Neuronal stem cell (in vitro differentiated cells): ENCODE measurements around the gene SLC6A18.

ENCODE experiments used
- DNase-seq: peaks from one replicate; pipeline ENCODE4 v3.0.0-alpha.2; 2013; ENCODE audit warnings: low spot score
- H2AFZ ChIP-seq: one replicate; pipeline ENCODE4 v1.6.1; 2013; ENCODE audit warnings: mild to moderate bottlenecking, low read length, inconsistent platforms
- H2AK5ac ChIP-seq: 2 replicates; pipeline ENCODE4 v1.6.1; 2013; ENCODE audit warnings: low read depth, mild to moderate bottlenecking, inconsistent platforms, low read length, moderate library complexity, mixed read lengths
- H2BK120ac ChIP-seq: 2 replicates; pipeline ENCODE4 v1.6.1; 2013; ENCODE audit warnings: low read depth, mild to moderate bottlenecking, inconsistent platforms, low read length, moderate library complexity, mixed read lengths
- H2BK12ac ChIP-seq: one replicate; pipeline ENCODE4 v1.6.1; 2013; ENCODE audit warnings: low read length, inconsistent platforms
- H2BK15ac ChIP-seq: 2 replicates; pipeline ENCODE4 v1.6.1; 2013; ENCODE audit warnings: mild to moderate bottlenecking, low read length, inconsistent platforms, mixed read lengths
- H2BK5ac ChIP-seq: one replicate; pipeline ENCODE4 v1.6.1; 2013; ENCODE audit warnings: inconsistent platforms, mild to moderate bottlenecking, low read length, moderate library complexity
- H3K14ac ChIP-seq: one replicate; pipeline ENCODE4 v1.6.1; 2013; ENCODE audit warnings: low read length, inconsistent platforms
- H3K18ac ChIP-seq: 2 replicates; pipeline ENCODE4 v1.6.1; 2013; ENCODE audit warnings: low read length, inconsistent platforms
- H3K23ac ChIP-seq: 2 replicates; pipeline ENCODE4 v1.6.1; 2013; ENCODE audit warnings: low read depth, mild to moderate bottlenecking, mixed read lengths, low read length, inconsistent platforms; ENCODE audit not compliant: poor library complexity
- H3K27ac ChIP-seq: replicated peaks from 3 replicates; pipeline ENCODE4 v1.5.1; 2013; ENCODE audit warnings: low read length, inconsistent platforms
- H3K27me3 ChIP-seq, 3 experiments: 2 replicates each; pipeline ENCODE4 v1.6.1; 2013; ENCODE audit warnings: low read length in 3 of 3, mild to moderate bottlenecking in 2 of 3, inconsistent platforms in 1 of 3, low read depth in 1 of 3, mixed read lengths in 1 of 3, moderate library complexity in 1 of 3; ENCODE audit not compliant: control insufficient read depth in 3 of 3, insufficient read depth in 3 of 3
- H3K36me3 ChIP-seq, 2 donors: replicated peaks in 1 of 2; 2 replicates each; pipeline ENCODE4 v1.6.1; 2013; ENCODE audit warnings: low read length in 2 of 2; ENCODE audit not compliant: control insufficient read depth in 2 of 2, insufficient read depth in 2 of 2
- H3K4ac ChIP-seq: 2 replicates; pipeline ENCODE4 v1.6.1; 2013; ENCODE audit warnings: inconsistent platforms, mild to moderate bottlenecking, low read length, moderate library complexity
- H3K4me1 ChIP-seq, 2 donors: 1 replicate in 1 of 2; 2 replicates in 1 of 2; pipeline ENCODE4 v1.6.1; 2013; ENCODE audit warnings: low read length in 2 of 2, low read depth in 1 of 2; ENCODE audit not compliant: control insufficient read depth in 2 of 2, insufficient read depth in 1 of 2
- H3K4me2 ChIP-seq: one replicate; pipeline ENCODE4 v1.6.1; 2013; ENCODE audit warnings: mild to moderate bottlenecking, low read length, inconsistent platforms; ENCODE audit not compliant: insufficient read depth, poor library complexity, severe bottlenecking
- H3K4me3 ChIP-seq, 2 donors: 2 replicates each; pipeline ENCODE4 v1.5.1; 2013; ENCODE audit warnings: low read length in 2 of 2, mild to moderate bottlenecking in 2 of 2, inconsistent platforms in 1 of 2, moderate library complexity in 1 of 2
- H3K79me1 ChIP-seq: one replicate; pipeline ENCODE4 v1.6.1; 2013; ENCODE audit warnings: low read depth, mild to moderate bottlenecking, inconsistent platforms, low read length, moderate library complexity
- H3K9ac ChIP-seq: one replicate; pipeline ENCODE4 v1.6.1; 2013; ENCODE audit warnings: mild to moderate bottlenecking, low read depth, low read length, inconsistent platforms; ENCODE audit not compliant: poor library complexity
- H3K9me3 ChIP-seq, 2 donors: replicated peaks in 1 of 2; 2 replicates each; pipeline versions ENCODE3 to v1.6.1; 2013; ENCODE audit warnings: low read length in 2 of 2, mild to moderate bottlenecking in 2 of 2, inconsistent platforms in 1 of 2, low read depth in 1 of 2, mixed read lengths in 1 of 2, moderate library complexity in 1 of 2; ENCODE audit not compliant: control insufficient read depth in 2 of 2, insufficient read depth in 1 of 2
- H4K8ac ChIP-seq: one replicate; pipeline ENCODE4 v1.6.1; 2013; ENCODE audit warnings: low read depth, mild to moderate bottlenecking, inconsistent platforms, low read length, moderate library complexity
- H4K91ac ChIP-seq: one replicate; pipeline ENCODE4 v1.6.1; 2013; ENCODE audit warnings: low read length, low read depth, mild to moderate bottlenecking, inconsistent platforms; ENCODE audit not compliant: poor library complexity
- WGBS, 2 donors: extraction: QIAGEN DNeasy Blood & Tissue Kit; methylation state at CpG; one replicate each; pipeline ENCODE4 v1.1.7; 2013; ENCODE audit warnings: missing lambda C conversion rate in 2 of 2, mixed read lengths in 1 of 2; ENCODE audit not compliant: insufficient read length in 2 of 2, insufficient replicate concordance in 1 of 2; ENCODE audit errors: extremely low coverage in 2 of 2; 5-methylcytosine and 5-hydroxymethylcytosine counted together

SLC6A18 gene

DNA sequence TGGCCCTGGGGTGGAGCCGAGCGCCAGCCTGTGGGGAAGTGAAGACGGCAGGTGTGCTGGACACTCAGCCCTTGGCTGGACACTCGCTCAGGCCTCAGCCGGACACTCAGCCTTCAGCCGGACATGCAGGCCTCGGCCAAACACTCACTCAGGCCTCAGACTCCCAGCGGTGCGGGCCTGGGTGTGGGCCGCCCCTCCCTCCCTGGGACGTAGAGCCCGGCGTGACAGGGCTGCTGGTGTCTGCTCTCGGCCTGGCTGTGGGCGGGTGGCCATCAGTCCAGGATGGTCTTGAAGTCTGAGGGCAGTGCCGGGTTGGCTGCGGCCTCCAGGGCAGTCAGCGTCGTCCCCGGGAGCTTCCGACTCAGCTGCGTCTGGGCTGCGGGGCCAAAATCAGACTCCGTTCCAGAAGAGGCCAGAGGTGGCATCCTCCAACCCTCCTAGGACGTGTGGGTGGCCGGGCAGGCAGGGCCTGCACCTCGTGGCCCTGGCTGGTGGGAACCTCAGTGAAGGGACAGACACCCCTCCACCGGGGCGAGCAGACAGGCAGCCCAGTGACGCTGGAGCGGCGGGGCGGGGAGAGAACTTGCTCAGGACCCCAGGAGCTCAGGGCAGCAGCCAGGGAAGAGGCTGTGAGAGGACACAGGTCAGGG, 28.4 kb downstream of the SLC6A18 start:
- Histone ChIP-seq H2AK5ac (no peak overlapping the region), H3K4me3 (no peak overlapping the region), H2BK12ac (no peak overlapping the region), H4K91ac (no peak overlapping the region), H2BK5ac (peak overlapping the region; percentile 29), H3K27ac (no peak overlapping the region), H3K14ac (peak overlapping the region; percentile 27), H3K4ac (no peak overlapping the region), H3K9ac (no peak overlapping the region), H3K79me1 (no peaks in the 10 kb centered on the region), H3K36me3 (no peaks in the 10 kb centered on the region), H2BK120ac (no peak overlapping the region), H3K18ac (no peak overlapping the region), H2BK15ac (no peak overlapping the region), H3K23ac (no peak overlapping the region), H3K4me1 (peaks cover 0 to 5% of the 10 kb centered on the region in 2 donors), H3K9me3 (no peaks in the 10 kb centered on the region), H3K4me2 (no peak overlapping the region), H4K8ac (no peak overlapping the region), H2AFZ (no peak overlapping the region), H3K27me3 (peaks cover 0 to 33% (median 0%) of the 10 kb centered on the region in 3 experiments)
- no CpG with 5 or more reads among the region's 33 CpGs for WGBS, 2 donors
- no peak for DNase-seq

DNA sequence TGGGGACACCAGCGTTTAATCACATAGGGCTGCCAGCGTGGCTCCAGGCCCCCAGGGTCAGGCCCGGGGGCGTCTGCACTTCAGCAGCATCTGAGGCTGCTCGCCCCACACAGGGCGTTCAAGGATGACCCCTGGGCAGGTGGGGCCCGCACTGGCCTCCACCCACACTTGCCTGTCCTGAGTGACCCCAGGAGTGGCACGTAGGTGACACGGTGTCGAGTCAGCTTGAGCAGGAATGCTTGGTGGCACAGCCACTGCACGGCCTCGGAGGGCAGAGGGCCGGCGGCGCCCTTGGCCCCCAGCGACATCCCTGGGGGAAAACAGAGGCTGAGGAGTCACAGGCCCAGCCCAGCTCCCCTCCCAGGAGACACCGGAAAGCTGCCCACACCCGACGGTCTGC, 29.0 kb downstream of the SLC6A18 start:
- H2BK12ac ChIP-seq, result peak overlapping the region; percentile 35
- no peak overlapping the region for H4K91ac ChIP-seq
- no peak overlapping the region for H3K14ac ChIP-seq
- H3K4me2 ChIP-seq, result no peak overlapping the region
- peaks cover 0 to 5% of the 10 kb centered on the region in 2 donors for H3K4me1 ChIP-seq
- H3K4me3 ChIP-seq, result no peak overlapping the region
- no peak overlapping the region for H2BK120ac ChIP-seq
- H2BK5ac ChIP-seq, result peak overlapping the region; percentile 29
- H3K79me1 ChIP-seq, result no peaks in the 10 kb centered on the region
- no peak for DNase-seq
- H2AK5ac ChIP-seq, result peak overlapping the region; percentile 25
- no peak overlapping the region for H2BK15ac ChIP-seq
- no peak overlapping the region for H4K8ac ChIP-seq
- no peak overlapping the region for H3K9ac ChIP-seq
- no peak overlapping the region for H3K27ac ChIP-seq
- H3K9me3 ChIP-seq, result no peaks in the 10 kb centered on the region
- WGBS, 2 donors, result no CpG with 5 or more reads among the region's 19 CpGs
- no peaks in the 10 kb centered on the region for H3K36me3 ChIP-seq
- peaks cover 0 to 29% (median 0%) of the 10 kb centered on the region in 3 experiments for H3K27me3 ChIP-seq
- H3K18ac ChIP-seq, result peak overlapping the region; percentile 52
- H3K4ac ChIP-seq, result no peak overlapping the region
- H2AFZ ChIP-seq, result no peak overlapping the region
- no peak overlapping the region for H3K23ac ChIP-seq

DNA sequence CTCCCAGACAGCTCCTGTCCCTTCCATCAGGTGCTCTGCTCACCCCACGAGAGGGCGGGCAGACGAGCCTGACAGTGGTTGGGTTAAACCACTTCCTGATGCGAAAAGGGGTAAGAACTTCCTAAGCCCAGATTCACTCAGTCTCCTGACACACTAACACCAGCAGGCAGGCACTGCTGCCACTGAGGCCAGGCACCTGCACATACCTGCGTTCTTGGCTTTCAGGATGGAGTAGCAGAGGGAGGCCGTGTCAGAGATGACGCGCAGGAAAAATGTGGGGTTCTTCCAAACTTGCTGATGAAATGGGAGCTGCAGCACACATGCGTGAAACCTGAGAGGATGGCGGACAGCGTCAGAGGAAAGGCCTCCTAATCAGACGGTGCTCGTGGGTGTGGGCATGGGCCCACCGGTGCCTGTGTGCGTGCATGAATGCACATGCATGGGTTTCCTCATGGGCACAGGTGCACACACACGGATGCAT, 29.9 kb downstream of the SLC6A18 start:
- Histone ChIP-seq H3K27ac (no peak overlapping the region), H3K9me3 (peaks cover 0 to 3% of the 10 kb centered on the region in 2 donors), H3K4ac (no peak overlapping the region), H3K27me3 (peaks cover 0 to 20% (median 0%) of the 10 kb centered on the region in 3 experiments), H3K4me3 (no peak overlapping the region), H2BK15ac (no peak overlapping the region), H2BK5ac (no peak overlapping the region), H3K36me3 (peaks cover 0 to 2% of the 10 kb centered on the region in 2 donors), H3K18ac (peak overlapping the region; percentile 16), H4K8ac (peak overlapping the region; percentile 53), H2AK5ac (no peak overlapping the region), H3K79me1 (no peaks in the 10 kb centered on the region), H3K14ac (peak overlapping the region; percentile 33), H3K4me1 (peaks cover 0 to 6% of the 10 kb centered on the region in 2 donors), H2AFZ (no peak overlapping the region), H4K91ac (no peak overlapping the region), H3K4me2 (no peak overlapping the region), H3K23ac (peak overlapping the region; percentile 32), H2BK12ac (peak overlapping the region; percentile 36), H2BK120ac (no peak overlapping the region), H3K9ac (peak overlapping the region; percentile 46)
- no CpG with 5 or more reads among the region's 16 CpGs for WGBS, 2 donors
- DNase-seq, result no peak

DNA sequence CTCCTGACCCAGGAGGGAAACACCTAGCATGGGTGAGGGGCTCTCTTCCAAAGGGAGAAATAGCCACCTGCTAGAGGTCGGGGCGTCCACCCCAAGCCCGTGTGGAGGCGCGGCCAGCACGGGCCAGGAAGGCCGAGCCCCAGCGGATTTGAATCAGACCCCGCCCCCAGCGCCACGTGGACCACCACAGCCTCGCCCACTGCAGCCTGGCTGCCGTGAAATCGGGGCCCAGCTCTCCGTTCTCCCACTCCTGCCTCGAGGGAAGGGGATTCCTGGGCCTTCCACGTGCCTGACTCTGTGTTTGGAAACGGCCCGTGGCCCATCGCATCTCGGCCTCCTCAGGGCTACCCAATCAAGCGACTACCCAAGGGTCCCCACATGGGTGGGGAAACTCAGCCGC, 31.6 kb downstream of the SLC6A18 start:
- Histone ChIP-seq H3K36me3 (peaks cover 0 to 10% of the 10 kb centered on the region in 2 donors), H3K4me1 (peaks cover 0 to 6% of the 10 kb centered on the region in 2 donors), H2BK15ac (no peak overlapping the region), H2BK12ac (no peak overlapping the region), H2AK5ac (peak overlapping the region; percentile 21), H3K14ac (no peak overlapping the region), H3K4me2 (no peak overlapping the region), H3K79me1 (no peaks in the 10 kb centered on the region), H3K9me3 (peaks cover 0 to 17% of the 10 kb centered on the region in 2 donors), H3K27ac (no peak overlapping the region), H3K18ac (no peak overlapping the region), H3K4me3 (no peak overlapping the region), H3K23ac (peak overlapping the region; percentile 31), H3K4ac (no peak overlapping the region), H2BK120ac (no peak overlapping the region), H3K27me3 (peaks cover 0 to 14% (median 0%) of the 10 kb centered on the region in 3 experiments), H4K91ac (no peak overlapping the region), H2AFZ (no peak overlapping the region), H4K8ac (no peak overlapping the region), H3K9ac (no peak overlapping the region), H2BK5ac (no peak overlapping the region)
- DNase-seq, result no peak
- no CpG with 5 or more reads among the region's 23 CpGs for WGBS, 2 donors
